ENCODE data around the gene DPP8. TPM values are rescaled to one million over a fixed set of nuclear protein-coding genes. Genes with fewer than 3 reads are reported as not detected.

DPP8 gene
- total RNA-seq, 1 experiment from 2014 or later, result 16.8 TPM

DNA sequence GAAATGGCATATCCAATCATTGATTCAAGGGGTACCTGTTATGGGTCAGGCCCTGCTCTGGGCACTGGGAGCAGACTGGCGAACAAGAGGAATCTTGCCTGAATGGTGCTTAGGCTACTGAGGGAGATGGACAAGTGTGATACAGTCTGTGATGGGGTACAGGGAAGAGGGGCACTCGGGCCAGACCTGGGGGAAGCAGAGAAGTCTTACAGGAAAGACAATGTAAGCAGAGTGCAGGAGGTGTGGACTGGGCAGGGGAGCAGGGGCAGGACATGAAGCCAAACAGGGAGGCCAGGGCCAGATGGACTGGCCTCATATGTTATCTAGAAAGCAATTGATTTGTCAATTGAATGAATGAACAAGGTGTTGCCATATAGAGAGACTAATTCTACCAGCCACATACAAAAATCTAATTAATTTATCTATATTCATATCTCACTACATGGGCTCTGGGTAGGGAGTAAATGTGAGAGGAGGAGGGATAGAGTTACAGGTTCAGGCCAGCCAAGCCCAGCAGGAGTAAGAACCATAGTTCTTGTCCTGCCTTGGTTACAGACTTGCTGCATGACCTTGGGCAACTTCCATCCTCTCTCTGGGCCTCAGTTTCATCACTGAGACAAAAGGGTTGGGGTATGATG is 91.2 kb downstream of the DPP8 start:
- no peak for DNase-seq (ENCODE audit: low spot score)

- DNase-seq (ENCODE audit: low spot score), result no peak
Measured at GRCh38 chr15:65424683-65425082, 92.8 kb downstream of the DPP8 start.

GRCh38 chr15:65423976-65424679 is 93.4 kb downstream of the DPP8 start:
- DNase-seq (ENCODE audit: low spot score), result no peak

GRCh38 chr15:65423150-65423975 is 94.1 kb downstream of the DPP8 start:
- DNase-seq (ENCODE audit: low spot score), result no peak

DNA sequence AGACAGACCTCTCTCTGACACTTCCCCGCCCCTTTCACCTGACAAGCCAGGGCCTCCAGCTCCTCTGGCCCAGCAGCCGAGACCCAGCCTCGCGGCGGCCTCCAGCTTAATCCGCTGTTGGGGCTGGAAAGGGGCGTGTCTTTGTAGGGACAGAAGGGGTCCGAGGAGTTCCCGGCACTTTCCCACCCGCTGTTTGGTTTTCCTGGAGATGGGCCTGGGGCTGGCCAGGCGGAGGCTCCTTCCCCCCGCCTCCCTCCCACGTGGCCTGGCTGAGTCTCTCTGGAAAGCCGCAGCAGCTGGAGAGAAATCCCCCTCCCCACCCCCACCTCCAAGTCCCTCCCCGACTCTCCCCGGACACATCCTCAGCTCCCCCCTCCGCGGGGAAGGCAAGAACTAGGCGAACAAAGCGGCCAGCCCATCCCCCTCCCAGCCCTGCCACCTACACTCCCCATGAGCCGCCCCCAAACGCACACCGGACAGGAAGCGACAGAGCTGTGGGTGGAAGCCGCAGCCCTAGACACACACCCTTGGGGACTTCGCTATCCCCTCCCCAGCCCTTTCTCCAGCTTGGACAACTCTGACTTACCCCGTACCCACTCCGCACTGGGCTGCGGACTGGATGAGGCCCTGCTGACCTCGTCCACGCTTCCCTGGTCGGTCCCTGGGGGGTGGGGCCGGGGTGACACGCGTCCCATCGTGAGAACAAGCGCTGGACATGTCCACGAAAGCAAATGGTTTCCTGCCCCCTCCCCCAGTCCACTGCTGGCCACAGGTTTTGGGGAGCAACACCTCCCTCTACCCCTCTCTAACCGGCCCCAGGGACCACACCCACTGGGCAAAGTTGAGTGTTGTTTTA is 95.9 kb downstream of the DPP8 start:
- no peak for DNase-seq (ENCODE audit: low spot score)

- DNase-seq (ENCODE audit: low spot score), result no peak
Measured at GRCh38 chr15:65420975-65421359, 96.5 kb downstream of the DPP8 start.

DNA sequence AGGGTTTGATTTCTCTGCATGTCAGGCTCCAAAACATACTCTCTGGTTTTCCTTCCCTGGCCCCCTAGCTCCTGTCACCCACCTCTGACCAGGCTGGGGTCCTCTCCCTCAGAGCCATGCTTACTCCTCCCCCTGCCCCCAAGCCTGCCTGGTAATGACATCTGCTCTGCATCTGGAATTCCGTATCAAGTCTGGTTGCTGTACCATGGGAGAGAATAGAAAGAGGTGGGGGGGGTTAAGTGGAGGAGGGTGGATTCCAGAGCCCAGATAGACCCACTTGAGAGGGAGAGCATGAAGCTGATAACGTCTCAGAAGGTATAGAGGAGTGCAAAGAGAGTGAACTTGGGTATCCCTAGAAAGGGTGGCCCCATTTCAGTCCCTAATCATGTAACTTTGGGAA is 98.9 kb downstream of the DPP8 start:
- DNase-seq (ENCODE audit: low spot score), result no peak

DNA sequence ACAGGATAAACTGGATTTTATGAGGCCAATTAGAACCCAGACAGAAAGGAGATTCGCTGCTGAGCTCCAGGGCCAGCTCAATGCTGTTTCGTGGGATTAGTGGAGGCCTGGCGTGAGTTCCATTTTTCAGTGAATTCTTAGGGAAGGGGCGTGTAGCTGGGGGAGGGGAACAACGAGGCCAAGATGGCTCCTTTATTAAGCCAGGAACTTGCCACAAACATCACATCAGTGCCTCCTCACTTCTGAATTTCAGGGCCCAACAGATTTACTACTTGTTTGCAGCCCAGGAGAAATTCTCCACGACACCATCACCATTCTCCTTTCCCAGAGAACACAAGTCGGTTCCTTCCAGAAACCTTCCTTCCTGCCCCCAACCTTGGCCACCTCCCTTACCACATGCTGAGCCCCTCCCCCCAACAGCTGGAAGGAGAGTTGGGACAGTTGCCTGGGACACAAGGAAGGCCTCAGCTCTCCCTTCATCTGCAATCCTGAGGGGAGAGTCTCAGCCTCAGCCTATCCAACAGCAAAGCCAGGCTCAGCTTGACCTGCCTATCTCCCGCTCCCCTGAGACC is 100.6 kb downstream of the DPP8 start:
- DNase-seq (ENCODE audit: low spot score), result peak; percentile 37

DNA sequence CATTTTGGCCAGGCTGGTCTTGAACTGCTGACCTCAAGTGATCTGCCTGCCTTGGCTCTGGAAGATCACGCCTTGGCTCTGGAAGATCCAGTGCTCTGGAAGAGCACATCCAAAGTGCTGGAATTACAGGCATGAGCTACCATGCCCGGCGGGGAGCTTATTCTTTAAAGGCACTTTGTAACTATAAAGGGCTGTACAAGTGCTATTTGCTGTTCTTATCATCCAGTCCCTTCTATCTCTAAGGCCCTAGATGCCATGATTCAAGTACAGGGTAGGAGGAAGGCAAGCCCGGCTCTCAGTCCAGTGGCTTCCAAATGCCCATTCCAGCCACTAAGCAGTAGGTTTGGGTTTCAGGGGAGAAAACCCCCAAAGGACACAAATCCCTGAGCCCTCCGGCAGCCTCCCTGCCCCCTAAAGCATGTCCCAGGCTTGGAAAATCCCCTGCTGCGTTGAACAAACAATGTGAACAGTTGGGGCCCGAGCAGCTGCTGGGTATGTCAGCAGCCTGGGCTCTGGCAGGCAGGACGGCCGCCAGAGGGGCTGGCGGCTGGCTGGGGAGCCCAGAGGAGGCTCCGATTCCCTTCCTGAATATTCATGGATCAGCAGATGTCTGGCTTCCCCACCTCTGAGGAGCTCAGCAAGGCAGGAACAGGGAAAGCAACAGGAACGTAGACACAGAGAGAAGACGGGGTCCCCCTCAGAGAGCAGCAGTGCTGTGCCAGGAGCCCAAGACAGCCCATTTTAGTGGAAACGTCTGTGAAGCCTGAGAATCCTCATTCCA is 102.5 kb downstream of the DPP8 start:
- DNase-seq (ENCODE audit: low spot score), result no peak

DNA sequence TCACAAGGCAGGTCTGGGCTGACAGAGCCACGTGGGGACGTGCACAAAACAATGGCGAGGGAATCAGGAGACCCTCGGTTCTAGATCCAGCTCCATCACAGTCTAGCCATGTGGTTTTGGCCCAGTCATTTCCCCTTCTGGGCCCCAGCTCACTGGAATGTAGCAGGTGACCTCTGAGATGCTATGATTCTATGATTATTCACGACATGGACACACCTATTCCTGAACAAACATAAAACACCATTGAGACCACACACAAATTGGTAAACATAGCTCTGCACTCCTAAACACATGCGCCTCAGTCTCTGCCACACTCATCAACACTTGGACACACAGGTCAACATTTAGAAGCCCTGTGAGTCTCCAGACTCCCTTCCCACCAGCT is 103.7 kb downstream of the DPP8 start:
- DNase-seq (ENCODE audit: low spot score), result no peak

DNA sequence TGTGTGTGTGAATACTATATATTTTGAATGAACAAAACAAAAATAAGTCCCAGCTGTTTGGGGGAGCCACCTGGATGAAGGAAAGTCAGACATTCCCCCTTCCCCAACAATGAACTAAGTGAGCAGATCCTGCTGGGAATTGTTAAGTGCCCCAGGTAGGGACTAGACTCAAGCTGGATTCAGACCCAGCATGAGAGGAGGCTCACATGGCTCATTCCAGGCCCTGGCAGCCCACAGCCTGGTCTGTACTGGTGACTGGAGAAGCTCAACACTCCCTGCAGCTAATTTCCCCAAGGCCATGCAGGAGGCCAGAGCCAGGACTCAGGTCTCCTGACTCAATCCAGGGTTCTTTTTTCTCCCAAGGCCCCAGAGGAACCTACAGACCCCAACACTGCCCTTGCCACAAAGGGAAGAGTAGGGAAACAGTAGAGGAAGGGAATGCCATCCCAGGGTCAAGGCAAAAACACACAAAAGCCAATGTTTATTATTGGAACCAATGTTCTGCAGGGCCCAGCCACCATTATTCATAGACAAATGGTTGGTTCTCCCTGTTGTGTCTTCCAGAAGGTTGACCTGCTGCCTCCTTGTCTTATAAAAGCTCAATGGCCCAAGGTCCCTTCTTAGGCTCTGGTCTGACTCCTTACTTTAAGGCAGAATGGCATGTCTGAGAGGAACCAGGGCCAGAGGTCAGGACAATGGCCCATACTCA is 104.3 kb downstream of the DPP8 start:
- no peak for DNase-seq (ENCODE audit: low spot score)

- DNase-seq (ENCODE audit: low spot score), result no peak
Measured at GRCh38 chr15:65412556-65412955, 104.9 kb downstream of the DPP8 start.

GRCh38 chr15:65411465-65412071 is 105.9 kb downstream of the DPP8 start:
- DNase-seq (ENCODE audit: low spot score), result no peak

- DNase-seq (ENCODE audit: low spot score), result no peak
Measured at GRCh38 chr15:65410972-65411371, 106.5 kb downstream of the DPP8 start.

GRCh38 chr15:65410036-65410435 is 107.5 kb downstream of the DPP8 start:
- DNase-seq (ENCODE audit: low spot score), result no peak

DNA sequence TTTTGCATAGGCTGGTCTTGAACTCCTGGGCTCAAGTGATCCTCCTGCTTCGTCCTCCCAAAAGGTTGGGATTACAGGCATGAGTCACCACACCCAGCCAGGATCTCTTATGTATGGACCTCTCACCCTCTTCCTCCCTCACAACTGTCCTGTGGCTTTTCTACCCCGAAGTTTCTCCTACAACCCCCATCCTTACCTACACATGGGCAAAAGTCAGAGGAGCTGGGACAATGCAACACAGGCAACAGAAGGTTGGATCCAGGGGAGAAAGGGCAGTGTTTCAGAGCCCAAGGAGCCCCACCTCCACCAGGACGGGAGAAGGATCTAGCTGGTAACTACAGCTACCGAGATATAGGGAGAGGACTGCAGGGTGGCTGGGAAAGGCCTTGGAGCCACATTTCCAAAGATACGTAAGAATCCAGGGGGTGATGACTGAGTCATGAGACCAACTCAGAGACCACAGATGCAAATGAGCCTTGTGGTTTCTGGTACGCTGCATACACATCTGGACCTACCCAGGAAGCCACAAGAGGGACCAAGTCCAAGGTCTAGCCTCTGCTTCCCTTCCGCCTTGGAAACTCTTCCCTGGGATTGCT is 108.4 kb downstream of the DPP8 start:
- DNase-seq (ENCODE audit: low spot score), result peak; percentile 97

- DNase-seq (ENCODE audit: low spot score), result no peak
Measured at GRCh38 chr15:65408324-65409035, 109.0 kb downstream of the DPP8 start.

DNA sequence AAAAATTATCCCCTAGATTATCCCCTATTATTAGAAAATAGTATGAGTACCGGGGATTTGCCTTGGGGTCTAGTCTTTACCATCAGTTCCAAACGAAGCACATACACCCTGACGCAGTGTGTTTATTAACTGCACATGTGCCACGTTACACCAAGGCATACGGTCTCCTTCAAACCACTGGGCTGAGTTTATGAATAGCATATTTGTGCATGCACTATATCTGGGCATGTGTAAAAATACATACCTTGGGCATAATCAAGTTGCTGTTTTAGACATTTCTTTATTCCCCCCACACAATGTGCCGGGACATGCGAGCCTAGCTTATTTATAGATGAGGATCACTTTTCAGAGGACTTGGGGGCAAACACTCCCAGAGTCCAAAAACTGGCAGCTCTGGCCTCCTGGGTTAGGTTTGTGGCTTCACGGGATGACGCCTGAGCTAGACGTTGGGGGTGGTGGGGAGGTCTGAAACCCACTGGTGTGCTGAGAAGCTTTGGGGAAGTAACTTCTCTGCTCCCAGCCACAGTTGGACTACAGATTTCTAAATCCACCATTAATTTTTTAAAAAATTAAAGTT is 111.0 kb downstream of the DPP8 start:
- no peak for DNase-seq (ENCODE audit: low spot score)

Measured in H4 (cell line).